DND-41 (cell line): ENCODE data around the gene BCL11A.
A peak's percentile ranks its signal among the peaks of the same experiment; 100 is the strongest.

Source experiments
- ATAC-seq: fragments of 200-7000 bp; cut with Tn5 transposase; 3 replicates; pipeline ENCODE4 v1.9.1; 2021; ENCODE audit warnings: low read depth; ENCODE audit not compliant: insufficient read depth
- DNase-seq: peaks from one replicate; pipeline ENCODE4 v3.0.0-alpha.2; 2020
- H2AFZ ChIP-seq: 2 replicates; pipeline ENCODE4 v1.6.0; 2012; ENCODE audit warnings: low read depth, low read length
- H3K27ac ChIP-seq: 2 replicates; pipeline ENCODE4 v1.5.1; 2012; ENCODE audit warnings: low read length, inconsistent platforms
- H3K27me3 ChIP-seq: fragments of 200-600 bp; sonication (generic); 2 replicates; pipeline ENCODE4 v1.6.0; 2012; ENCODE audit warnings: low read length, mild to moderate bottlenecking, inconsistent platforms; ENCODE audit not compliant: insufficient read depth, poor library complexity
- H3K36me3 ChIP-seq: 2 replicates; pipeline ENCODE4 v1.5.1; 2012; ENCODE audit warnings: low read length, inconsistent platforms; ENCODE audit not compliant: insufficient read depth
- H3K4me1 ChIP-seq: 2 replicates; pipeline ENCODE4 v1.5.1; 2012; ENCODE audit warnings: mild to moderate bottlenecking, low read length; ENCODE audit not compliant: insufficient read depth
- H3K4me2 ChIP-seq: 2 replicates; pipeline ENCODE4 v1.6.0; 2012; ENCODE audit warnings: mild to moderate bottlenecking, moderate library complexity, low read length, inconsistent platforms; ENCODE audit not compliant: insufficient read depth
- H3K4me3 ChIP-seq, 2 experiments: fragments of 200-600 bp in 1 of 2; shearing (Covaris generic) in 1 of 2; 2 replicates each; pipeline ENCODE4 v1.5.1; 2012 to 2016; ENCODE audit warnings: inconsistent platforms in 2 of 2, low read length in 2 of 2, mild to moderate bottlenecking in 2 of 2, low read depth in 1 of 2, moderate library complexity in 1 of 2
- H3K79me2 ChIP-seq: 2 replicates; pipeline ENCODE4 v1.6.0; 2012; ENCODE audit warnings: low read length, inconsistent platforms; ENCODE audit not compliant: insufficient read depth
- H3K9ac ChIP-seq: 2 replicates; pipeline ENCODE4 v1.6.0; 2012; ENCODE audit warnings: low read depth, mild to moderate bottlenecking, inconsistent platforms, low read length, moderate library complexity
- H3K9me3 ChIP-seq: 2 replicates; pipeline ENCODE4 v1.5.1; 2012; ENCODE audit warnings: low read length, moderate library complexity, mild to moderate bottlenecking, inconsistent platforms; ENCODE audit not compliant: insufficient read depth, severe bottlenecking
- H4K20me1 ChIP-seq: 2 replicates; pipeline ENCODE4 v1.6.0; 2012; ENCODE audit warnings: low read length; ENCODE audit not compliant: insufficient read depth
- EZH2 ChIP-seq: IDR thresholded peaks from 3 replicates; pipeline ENCODE4 v1.6.1; 2012; ENCODE audit warnings: borderline replicate concordance, low read depth, mild to moderate bottlenecking, moderate library complexity, low read length, inconsistent platforms; ENCODE audit not compliant: severe bottlenecking
- TF ChIP-seq, protein P1 (sequence below): IDR thresholded peaks from 2 replicates; pipeline ENCODE4 v1.5.1; 2012; ENCODE audit warnings: borderline replicate concordance, low read length, moderate library complexity, mild to moderate bottlenecking; ENCODE audit not compliant: poor library complexity, severe bottlenecking; ENCODE audit errors: extremely low read depth

Gene BCL11A

DNA sequence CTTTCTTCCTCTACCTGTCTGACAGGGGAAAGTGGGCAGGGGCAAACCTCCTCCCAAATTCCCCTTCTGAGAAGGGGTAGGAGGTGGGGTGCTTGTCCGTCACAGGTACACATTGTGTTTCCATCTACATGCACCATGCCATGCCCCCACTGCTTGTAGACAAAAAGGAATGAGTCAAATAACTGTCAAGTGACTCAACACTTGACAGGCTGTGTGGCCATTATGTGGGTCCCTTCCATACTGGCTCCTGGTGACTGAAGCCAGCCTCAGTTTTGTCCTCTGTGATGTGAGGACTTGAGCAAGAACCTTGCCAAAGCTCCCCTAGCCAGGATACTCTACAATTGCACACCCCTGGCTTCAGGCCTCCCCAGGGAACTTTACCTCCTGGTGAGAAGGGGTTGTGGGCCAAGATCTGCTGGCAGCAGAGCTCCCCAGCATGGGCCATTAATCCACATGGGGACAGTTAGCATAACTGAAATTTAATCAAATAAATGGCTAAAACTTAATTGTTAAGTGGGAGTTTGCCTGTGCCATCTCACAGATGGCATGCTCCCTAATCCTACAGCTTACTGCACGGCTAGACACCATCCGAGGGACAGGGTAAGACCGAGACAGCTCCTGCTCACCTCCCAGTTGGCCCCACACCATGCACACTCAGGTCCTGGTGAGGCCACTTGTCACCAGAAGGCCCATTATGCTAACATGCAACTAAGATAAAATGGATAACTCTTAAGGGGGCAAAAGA lies 140.2 kb downstream of the BCL11A start:
- Histone ChIP-seq H2AFZ (no peak overlapping the region), H3K4me3 (no peak overlapping the region), H3K27me3 (no peaks in the 10 kb centered on the region), H3K36me3 (no peaks in the 10 kb centered on the region), H3K79me2 (no peaks in the 10 kb centered on the region), H3K9me3 (no peaks in the 10 kb centered on the region), H3K4me1 (peaks cover 11% of the 10 kb centered on the region), H3K9ac (no peak overlapping the region), H3K27ac (no peak overlapping the region), H4K20me1 (no peaks in the 10 kb centered on the region), H3K4me2 (no peak overlapping the region)
- DNase-seq: no peak
- TF ChIP-seq, protein P1, sequence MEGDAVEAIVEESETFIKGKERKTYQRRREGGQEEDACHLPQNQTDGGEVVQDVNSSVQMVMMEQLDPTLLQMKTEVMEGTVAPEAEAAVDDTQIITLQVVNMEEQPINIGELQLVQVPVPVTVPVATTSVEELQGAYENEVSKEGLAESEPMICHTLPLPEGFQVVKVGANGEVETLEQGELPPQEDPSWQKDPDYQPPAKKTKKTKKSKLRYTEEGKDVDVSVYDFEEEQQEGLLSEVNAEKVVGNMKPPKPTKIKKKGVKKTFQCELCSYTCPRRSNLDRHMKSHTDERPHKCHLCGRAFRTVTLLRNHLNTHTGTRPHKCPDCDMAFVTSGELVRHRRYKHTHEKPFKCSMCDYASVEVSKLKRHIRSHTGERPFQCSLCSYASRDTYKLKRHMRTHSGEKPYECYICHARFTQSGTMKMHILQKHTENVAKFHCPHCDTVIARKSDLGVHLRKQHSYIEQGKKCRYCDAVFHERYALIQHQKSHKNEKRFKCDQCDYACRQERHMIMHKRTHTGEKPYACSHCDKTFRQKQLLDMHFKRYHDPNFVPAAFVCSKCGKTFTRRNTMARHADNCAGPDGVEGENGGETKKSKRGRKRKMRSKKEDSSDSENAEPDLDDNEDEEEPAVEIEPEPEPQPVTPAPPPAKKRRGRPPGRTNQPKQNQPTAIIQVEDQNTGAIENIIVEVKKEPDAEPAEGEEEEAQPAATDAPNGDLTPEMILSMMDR: no peak
- TF ChIP-seq EZH2: no peak
- no peak for ATAC-seq

DNA sequence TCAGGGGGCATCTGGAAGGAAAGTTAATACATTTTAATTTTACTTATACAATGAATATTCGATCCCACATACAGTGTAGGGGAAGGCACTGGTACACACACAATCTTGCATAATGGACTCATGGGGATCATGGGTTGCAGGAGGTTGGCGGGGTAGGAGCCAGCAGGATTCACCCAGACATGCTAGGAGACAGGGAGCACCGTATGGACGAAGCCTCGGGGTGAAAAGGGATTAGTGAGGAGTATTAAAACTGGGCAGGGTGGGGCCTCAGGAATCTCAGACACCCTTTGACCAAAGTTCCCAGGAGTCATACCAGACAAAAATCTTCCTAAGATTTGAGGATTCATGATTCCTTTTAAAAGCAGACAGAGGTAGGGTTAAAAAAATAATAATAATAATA lies 140.8 kb downstream of the BCL11A start:
- Histone ChIP-seq H3K9ac (no peak overlapping the region), H3K4me1 (peaks cover 11% of the 10 kb centered on the region), H2AFZ (no peak overlapping the region), H3K4me2 (no peak overlapping the region), H3K4me3 (no peak overlapping the region), H4K20me1 (no peaks in the 10 kb centered on the region), H3K27ac (no peak overlapping the region), H3K27me3 (no peaks in the 10 kb centered on the region), H3K9me3 (no peaks in the 10 kb centered on the region), H3K36me3 (no peaks in the 10 kb centered on the region), H3K79me2 (no peaks in the 10 kb centered on the region)
- TF ChIP-seq EZH2: no peak
- TF ChIP-seq, protein P1: no peak
- DNase-seq (no peak), ATAC-seq (no peak)

DNA sequence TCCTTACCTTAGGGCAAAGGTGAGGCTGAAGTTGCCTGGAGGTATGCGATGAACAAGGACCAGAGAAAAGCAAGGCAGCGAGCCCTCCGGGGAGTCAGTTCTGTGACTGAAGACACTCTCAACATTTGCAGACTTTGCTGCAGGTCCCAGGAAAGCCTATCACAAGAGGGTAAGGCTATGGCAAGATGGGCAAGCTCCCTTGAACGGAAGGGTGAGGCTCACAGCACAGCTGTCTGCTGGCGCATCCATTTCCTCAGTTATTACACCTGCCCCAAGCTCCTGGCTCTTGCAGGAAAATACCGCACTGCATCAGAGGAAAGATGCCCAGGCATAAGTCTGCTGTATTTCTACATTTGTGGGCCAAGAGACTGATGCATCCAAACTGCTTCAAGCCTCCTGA lies 141.4 kb downstream of the BCL11A start:
- Histone ChIP-seq H3K4me2 (no peak overlapping the region), H3K79me2 (no peaks in the 10 kb centered on the region), H2AFZ (no peak overlapping the region), H3K27me3 (no peaks in the 10 kb centered on the region), H3K4me1 (peaks cover 11% of the 10 kb centered on the region), H3K4me3 (no peak overlapping the region), H4K20me1 (no peaks in the 10 kb centered on the region), H3K36me3 (no peaks in the 10 kb centered on the region), H3K27ac (no peak overlapping the region), H3K9ac (no peak overlapping the region), H3K9me3 (no peaks in the 10 kb centered on the region)
- ATAC-seq (peak; percentile 73), DNase-seq (peak; percentile 31)
- TF ChIP-seq EZH2: no peak
- TF ChIP-seq, protein P1: no peak
